ENCODE measurements around the gene SERPINB13. TPM values are rescaled to one million over a fixed set of nuclear protein-coding genes. Genes with fewer than 3 reads are reported as not detected.

Gene SERPINB13
- total RNA-seq, 1 donor from 2014 or later = not detected

- Histone ChIP-seq H3K36me3 (ENCODE audit: control insufficient read depth, insufficient read depth, low read length) (no peaks in the 10 kb centered on the region), H3K4me3 (ENCODE audit: low read depth, low read length) (no peak overlapping the region), H3K27me3 (ENCODE audit: control insufficient read depth, insufficient read depth, low read length) (no peaks in the 10 kb centered on the region)
- DNase-seq (ENCODE audit: low read depth) = no peak
- no peak for TF ChIP-seq CTCF (IDR thresholded peaks at IDR 0.05; ENCODE audit: insufficient read depth, low read length, poor library complexity, severe bottlenecking)
Observed at GRCh38 chr18:63590966-63591695, 4.0 kb downstream of the SERPINB13 start.

- TF ChIP-seq CTCF (IDR thresholded peaks at IDR 0.05; ENCODE audit: insufficient read depth, low read length, poor library complexity, severe bottlenecking) = no peak
- DNase-seq (ENCODE audit: low read depth) = no peak
Observed at GRCh38 chr18:63591725-63592124, 4.6 kb downstream of the SERPINB13 start.

GRCh38 chr18:63592471-63592870 is 5.3 kb downstream of the SERPINB13 start:
- Histone ChIP-seq H3K27me3 (ENCODE audit: control insufficient read depth, insufficient read depth, low read length) (no peaks in the 10 kb centered on the region), H3K4me3 (ENCODE audit: low read depth, low read length) (no peak overlapping the region), H3K36me3 (ENCODE audit: control insufficient read depth, insufficient read depth, low read length) (no peaks in the 10 kb centered on the region)
- TF ChIP-seq CTCF (IDR thresholded peaks at IDR 0.05; ENCODE audit: insufficient read depth, low read length, poor library complexity, severe bottlenecking) = no peak
- DNase-seq (ENCODE audit: low read depth) = no peak

More at GRCh38 chr18:63591725-63592124, 4.6 kb downstream of the SERPINB13 start:
- Histone ChIP-seq H3K36me3 (ENCODE audit: control insufficient read depth, insufficient read depth, low read length) (no peaks in the 10 kb centered on the region), H3K27me3 (ENCODE audit: control insufficient read depth, insufficient read depth, low read length) (no peaks in the 10 kb centered on the region), H3K4me3 (ENCODE audit: low read depth, low read length) (no peak overlapping the region)

GRCh38 chr18:63596964-63597363 is 9.8 kb downstream of the SERPINB13 start:
- Histone ChIP-seq H3K36me3 (ENCODE audit: control insufficient read depth, insufficient read depth, low read length) (no peaks in the 10 kb centered on the region), H3K27me3 (ENCODE audit: control insufficient read depth, insufficient read depth, low read length) (no peaks in the 10 kb centered on the region), H3K4me3 (ENCODE audit: low read depth, low read length) (no peak overlapping the region)
- no peak for TF ChIP-seq CTCF (IDR thresholded peaks at IDR 0.05; ENCODE audit: insufficient read depth, low read length, poor library complexity, severe bottlenecking)
- DNase-seq (ENCODE audit: low read depth) = no peak

- no peak for DNase-seq (ENCODE audit: low read depth)
- no peaks in the 10 kb centered on the region for H3K36me3 ChIP-seq (ENCODE audit: control insufficient read depth, insufficient read depth, low read length)
- no peaks in the 10 kb centered on the region for H3K27me3 ChIP-seq (ENCODE audit: control insufficient read depth, insufficient read depth, low read length)
- no peak overlapping the region for H3K4me3 ChIP-seq (ENCODE audit: low read depth, low read length)
- TF ChIP-seq CTCF (IDR thresholded peaks at IDR 0.05; ENCODE audit: insufficient read depth, low read length, poor library complexity, severe bottlenecking) = no peak
Observed at GRCh38 chr18:63603355-63603754, 16.2 kb downstream of the SERPINB13 start.

- TF ChIP-seq CTCF (IDR thresholded peaks at IDR 0.05; ENCODE audit: insufficient read depth, low read length, poor library complexity, severe bottlenecking) = no peak
- Histone ChIP-seq H3K36me3 (ENCODE audit: control insufficient read depth, insufficient read depth, low read length) (no peaks in the 10 kb centered on the region), H3K27me3 (ENCODE audit: control insufficient read depth, insufficient read depth, low read length) (no peaks in the 10 kb centered on the region), H3K4me3 (ENCODE audit: low read depth, low read length) (no peak overlapping the region)
- DNase-seq (ENCODE audit: low read depth) = peak; percentile 2
Observed at GRCh38 chr18:63603772-63604171, 16.6 kb downstream of the SERPINB13 start.
